Activated CD4-positive, CD25-positive, alpha-beta regulatory T cell (primary cell): ENCODE data around the gene OMG.
"Not testable (repeated sequence)": the region's sequence is repeated elsewhere in the genome, so short reads cannot be mapped to it uniquely, and the experiment has no call there.

Experiments
- DNase-seq, 4 experiments: peaks; one replicate each; lab custom pipeline; 2025; lab: John Stamatoyannopoulos, UW

OMG gene, protein sequence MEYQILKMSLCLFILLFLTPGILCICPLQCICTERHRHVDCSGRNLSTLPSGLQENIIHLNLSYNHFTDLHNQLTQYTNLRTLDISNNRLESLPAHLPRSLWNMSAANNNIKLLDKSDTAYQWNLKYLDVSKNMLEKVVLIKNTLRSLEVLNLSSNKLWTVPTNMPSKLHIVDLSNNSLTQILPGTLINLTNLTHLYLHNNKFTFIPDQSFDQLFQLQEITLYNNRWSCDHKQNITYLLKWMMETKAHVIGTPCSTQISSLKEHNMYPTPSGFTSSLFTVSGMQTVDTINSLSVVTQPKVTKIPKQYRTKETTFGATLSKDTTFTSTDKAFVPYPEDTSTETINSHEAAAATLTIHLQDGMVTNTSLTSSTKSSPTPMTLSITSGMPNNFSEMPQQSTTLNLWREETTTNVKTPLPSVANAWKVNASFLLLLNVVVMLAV

DNA sequence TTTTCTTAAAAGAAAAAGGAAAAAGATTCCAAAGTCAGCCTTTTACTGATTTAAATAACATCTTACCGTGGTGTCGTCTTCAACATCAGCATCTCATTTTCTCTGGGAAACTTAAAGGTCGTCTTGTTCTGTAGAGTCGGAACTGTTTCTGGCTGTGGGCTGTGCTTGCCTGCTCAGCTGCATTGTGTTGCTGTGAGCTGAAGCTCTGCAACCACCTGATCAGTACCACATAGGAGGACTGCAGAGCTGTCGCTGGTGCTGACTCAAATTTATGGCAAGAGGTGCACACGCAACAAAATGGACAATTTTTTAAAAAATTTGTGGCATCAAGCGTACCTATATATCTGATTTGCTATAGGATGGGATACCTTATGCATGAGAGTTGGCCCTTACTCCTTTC lies at the start of gene OMG:
Gene OMG (minus strand): TSS at position 150 of the 400 bp plus-strand sequence. CDS start 908 bp downstream, outside the sequence.
- no peak for DNase-seq

DNA sequence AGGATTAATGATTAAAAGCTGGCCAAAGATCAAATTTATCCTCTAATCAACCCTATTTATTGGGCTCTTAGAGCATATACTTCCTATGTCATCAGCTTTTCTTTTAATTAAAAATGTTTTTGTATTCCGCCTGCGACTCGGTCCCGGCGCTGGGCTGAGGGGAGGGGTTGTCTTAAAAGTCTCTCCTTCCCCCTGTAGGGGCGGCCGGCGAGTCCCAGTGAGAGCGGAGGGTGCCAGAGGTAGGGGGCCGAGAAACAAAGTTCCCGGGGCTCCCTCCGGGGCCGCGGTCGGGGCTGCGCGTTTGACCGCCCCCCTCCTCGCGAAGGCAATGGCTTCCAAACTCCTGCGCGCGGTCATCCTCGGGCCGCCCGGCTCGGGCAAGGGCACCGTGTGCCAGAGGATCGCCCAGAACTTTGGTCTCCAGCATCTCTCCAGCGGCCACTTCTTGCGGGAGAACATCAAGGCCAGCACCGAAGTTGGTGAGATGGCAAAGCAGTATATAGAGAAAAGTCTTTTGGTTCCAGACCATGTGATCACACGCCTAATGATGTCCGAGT lies 48.2 kb upstream of the OMG start:
- DNase-seq, result not testable (repeated sequence)

DNA sequence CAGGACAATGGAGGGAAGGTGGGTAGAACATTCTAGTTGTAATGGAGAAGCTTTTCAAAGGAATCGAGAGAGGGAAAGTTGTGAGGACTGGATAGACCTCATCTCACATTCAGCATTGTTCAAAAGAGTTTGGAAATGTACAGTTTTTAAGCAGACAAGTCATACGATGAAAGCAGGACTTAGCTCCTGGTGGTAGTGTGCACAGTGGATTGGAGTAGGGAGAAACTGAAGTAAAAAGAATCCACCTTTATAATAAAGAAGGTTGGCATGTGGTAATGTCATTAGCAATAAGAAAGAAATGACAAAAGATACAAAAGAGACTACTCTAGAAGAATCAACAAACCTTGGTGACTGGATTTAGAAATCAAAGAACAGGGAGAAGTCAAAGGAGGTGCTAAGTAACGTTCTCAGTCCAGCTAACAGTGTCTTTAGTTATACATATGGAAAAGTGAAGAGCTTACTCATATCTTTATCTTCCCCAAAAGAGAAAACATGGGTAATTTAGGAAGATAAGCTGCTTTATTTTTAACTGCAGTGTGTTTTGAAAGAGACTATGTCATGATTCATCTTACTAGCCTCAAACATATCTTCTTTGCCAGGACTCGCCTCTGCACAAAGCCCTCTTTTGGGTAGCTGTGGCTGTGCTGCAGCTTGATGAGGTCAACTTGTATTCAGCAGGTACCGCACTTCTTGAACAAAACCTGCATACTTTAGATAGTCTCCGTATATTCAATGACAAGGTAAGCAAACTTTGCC lies 43.0 kb upstream of the OMG start:
- no peak for DNase-seq

DNA sequence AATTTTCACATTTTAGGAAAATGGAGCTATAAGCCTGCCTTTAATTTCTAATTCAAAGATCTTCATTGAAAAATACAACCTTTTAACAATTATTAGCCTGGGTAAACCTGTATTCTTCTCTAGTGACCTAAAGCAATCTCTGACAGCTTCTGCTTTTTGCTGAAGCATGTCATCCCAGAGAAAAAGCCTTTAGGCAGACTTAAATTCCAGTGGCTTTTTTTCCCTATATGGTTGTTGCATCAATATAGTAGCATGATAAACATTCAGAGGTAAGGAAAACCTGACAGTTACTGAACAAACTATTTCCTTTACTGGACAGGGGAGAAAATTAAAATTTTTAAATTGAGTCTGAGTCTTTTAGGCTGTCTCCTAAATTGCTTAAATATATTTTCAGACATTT lies 32.2 kb upstream of the OMG start:
- no peak for DNase-seq

DNA sequence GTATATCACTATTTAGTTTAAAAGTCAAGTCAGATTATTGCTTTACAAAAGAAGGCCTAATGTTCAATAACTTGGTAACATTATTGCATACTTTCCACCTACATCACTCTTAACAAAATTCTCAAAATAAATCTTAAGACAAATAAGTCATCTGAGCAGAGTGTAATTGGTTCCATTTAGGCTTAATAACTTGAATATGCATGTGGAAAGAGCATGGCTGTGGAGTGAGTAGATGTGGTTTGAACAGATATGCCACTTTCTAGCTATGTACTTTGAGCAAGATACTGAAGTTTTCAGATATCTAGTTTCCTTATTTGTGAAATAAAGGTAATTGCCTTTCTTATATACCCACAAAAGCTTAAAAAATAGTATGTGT lies 31.1 kb upstream of the OMG start:
- no peak for DNase-seq

DNA sequence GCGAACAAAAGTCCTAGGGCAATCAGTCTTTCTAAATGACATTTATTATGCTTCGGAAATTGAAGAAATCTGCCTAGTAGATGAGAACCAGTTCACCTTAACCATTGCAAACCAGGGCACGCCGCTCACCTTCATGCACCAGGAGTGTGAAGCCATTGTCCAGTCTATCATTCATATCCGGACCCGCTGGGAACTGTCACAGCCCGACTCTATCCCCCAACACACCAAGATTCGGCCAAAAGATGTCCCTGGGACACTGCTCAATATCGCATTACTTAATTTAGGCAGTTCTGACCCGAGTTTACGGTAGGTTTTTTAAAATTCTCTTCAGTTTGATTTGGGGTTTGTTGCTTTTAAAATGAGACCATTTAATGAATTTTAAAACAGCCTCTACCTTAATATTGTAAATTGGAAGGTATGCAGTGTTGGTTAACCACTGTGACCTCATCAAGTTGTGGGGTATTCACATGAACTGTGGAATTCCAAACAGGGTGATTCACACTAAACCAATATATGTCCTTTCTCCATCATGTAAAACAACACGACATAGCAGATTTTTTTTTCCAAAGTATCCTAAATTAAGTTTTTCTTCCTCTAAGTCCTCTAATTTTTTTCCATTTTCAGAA lies 30.6 kb upstream of the OMG start:
- DNase-seq, result no peak

DNA sequence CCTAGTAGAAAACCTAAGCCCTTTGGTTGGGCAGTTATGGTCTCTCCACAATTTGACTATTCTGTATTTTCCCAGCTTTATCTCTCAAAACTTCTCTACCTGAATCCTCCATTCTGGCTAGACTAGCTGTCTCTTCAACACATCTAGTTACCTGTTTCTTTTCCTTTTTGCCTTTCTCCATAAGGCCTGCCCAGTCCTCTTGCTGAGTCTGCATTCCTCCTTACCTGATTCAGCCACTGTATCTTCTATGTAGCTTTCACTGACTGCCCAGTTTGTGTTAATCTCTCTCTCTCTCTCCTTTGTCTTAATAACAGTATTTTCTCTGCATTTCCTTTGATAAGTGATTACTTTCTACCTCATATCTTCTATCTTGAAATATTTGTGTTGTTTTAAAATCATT lies 26.5 kb upstream of the OMG start:
- DNase-seq, result no peak

DNA sequence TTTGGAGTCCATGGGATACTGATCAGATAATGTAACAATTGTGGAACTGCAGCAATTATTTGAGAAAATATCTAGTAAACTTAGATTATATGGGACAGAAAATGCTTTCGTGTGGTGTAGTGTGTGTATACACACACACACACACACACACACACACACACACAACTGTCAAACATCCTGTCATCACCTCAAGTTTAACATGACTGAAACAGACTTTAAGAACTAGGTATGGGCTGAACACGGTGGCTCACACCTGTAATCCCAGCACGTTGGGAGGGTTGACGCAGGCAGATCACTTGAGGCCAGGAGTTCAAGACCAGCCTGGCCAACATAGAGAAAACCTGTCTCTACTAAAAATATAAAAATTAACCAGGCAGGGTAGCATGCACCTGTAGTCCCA lies 24.9 kb upstream of the OMG start:
- DNase-seq, result no peak

DNA sequence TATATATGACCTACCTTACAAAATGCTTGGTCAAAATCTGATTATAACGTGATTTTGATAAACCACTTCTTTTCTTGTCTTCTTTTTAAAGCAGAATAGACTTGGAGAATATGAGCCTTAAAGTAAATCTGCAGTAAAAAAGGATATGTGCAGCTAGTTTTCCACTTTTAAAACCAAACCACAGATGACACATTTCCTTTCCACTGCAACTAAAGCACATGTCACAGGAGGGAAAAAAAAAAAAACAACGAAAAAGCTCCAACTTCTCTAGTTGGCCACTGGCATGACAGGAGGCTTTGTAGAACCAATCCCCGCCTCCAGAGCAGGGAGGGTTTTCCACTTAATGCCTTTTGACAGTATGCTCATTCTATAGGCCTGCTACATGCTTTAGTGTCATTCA lies 24.4 kb upstream of the OMG start, which contains the start of gene EVI2A:
Gene EVI2A (minus strand): TSS at position 142 of the 400 bp plus-strand sequence. CDS start 2,609 bp downstream, outside the sequence.
- peak in 3 of 4 experiments; percentile 10 to 18 (median 12) for DNase-seq

DNA sequence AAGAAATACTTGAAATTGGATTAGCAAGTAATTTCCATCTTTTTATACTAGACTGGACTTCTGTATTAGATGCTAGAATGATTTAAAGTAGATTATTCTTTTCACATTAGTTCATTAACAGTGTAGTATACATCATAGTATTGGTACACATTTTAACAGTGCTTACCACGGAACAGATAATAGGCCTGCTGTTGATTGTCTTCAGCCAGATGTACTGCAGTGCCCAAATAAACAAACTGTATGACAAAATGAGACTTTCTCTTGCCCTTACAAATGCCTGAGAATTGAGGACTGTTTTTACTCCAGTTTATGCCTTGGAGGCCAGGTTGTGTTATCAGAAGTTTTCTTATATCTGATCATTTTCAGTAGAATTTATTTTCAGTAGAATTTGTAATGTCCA lies 23.8 kb upstream of the OMG start:
- no peak for DNase-seq

DNA sequence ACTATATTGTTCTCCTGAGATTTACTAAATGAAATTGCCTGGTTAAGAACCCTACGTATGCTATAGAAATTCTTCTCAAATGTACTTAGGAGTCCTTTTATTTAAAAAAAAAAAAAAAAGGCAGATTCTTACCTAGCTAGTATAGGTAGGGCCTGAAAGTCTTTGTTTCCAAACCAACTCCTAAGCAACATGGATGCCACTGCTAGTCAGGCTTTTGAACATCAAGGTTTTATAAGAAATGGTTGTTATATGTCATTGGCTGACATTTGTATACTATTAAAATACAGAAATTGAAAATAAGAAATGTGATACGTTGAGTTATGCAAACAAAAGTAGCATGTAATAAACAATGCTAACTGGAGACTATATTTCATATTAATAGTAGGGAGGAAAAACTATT lies 23.2 kb upstream of the OMG start:
- DNase-seq, result no peak

DNA sequence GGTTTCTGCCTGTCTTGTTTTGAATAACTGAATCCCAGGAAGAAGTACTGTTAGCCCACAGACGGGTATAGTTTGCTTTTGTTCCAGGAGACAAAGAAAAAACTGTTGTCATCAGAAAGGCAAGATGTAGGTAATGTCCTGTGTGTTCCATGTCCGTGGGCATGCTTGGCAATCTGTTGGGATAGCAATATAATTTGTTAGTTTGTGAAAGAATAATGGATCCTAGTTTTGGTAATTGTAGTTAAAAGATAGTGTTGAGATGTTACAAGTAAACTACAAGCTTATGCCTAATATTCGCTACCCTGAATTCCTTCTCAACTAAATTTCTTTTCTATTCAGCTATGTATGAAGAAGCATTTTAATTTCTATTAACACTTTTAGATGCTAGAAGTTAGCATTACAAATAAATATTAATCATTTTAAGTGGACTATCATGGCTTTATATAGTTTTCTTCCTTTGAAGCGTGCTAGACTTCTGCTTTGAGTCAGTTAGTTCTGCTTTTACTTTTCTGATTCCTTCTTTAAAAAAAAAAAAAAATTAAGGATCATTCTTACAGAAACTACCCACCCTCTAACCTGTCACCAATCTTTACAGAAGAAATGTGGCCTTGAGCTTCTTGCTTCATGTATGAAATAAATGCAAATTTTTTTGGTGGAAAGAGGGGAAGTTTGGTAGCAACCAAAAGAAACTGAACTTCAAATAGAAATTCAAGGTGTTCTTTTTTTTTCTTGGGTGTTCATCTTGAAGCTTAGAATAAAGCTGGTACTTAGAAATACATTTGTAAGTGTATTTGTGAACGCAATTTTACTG lies 22.0 kb upstream of the OMG start:
- DNase-seq, result no peak

DNA sequence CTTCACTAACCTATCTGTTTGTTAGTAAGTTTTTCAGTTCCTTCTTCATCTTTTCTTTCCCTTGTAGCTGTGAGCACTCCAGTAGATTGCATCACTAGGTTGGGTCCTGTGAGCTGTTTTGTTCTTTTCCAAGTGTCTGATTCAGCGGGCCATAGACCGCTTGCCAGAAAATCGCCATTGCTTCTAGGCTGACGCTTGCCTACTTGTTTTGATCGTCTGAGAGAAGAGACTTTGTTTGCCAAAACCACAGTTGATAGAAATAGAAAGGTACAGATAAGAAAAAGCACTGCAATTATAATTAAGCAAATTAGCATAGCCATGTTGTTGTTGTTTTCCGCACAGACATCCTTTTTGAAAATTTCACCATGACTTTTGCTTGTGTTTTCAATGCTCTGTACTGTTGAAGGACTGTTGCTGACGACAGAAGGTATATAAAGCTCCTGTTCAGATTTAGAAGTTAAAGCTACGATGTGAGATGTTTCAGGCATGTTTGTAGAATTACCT lies 21.3 kb upstream of the OMG start:
- peak in 1 of 4 experiments; percentile 8 for DNase-seq

DNA sequence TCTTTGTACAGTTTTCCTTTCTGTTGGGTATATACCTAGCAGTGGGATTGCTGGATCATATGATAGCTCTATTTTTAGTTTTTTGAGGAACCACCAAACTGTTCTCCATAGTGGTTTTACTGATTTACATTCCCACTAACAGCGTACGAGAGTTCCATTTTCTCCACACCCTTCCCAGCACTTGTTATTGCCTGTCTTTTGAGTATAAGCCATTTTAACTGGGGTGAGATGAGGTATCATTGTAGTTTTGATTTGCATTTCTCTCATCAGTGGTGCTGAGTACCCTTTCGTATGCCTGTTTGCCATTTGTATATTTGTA lies 17.7 kb upstream of the OMG start:
- DNase-seq, result no peak

DNA sequence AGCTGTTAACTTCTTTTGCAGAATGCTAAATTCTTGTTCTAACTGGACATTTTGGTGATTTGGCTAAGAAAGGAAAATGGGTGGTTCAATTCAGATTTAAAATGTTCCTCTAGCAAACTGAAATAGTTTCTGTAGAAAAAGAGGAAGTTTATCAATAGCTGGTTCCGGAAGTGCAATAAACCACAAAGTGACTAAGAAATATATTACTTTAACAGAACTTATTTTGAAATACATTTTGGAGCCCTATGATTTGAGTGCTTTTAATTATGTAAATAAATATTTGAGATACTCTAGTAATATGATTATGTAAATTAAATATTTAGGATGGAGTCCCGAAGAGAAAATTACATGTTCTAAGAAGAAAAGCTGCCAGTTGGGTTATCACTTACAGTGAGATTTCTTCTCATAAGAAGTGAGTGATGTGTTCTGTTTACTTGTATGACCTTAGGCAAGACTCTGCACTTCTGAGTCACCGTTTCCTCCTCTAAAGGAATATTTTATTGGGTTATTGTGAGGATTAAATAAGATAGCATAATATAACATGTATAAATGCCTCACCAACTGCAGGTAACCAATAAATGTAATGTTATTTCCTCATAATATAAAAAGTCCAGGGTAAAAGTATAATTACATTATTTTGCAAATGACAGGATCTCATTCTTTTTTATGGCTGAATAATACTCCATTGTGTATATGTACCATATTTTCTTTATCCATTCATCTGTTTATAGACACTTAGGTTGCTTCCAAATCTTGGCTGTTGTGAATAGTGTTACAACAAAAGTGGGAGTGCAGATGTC lies 17.1 kb upstream of the OMG start, which contains the start of gene EVI2B:
Gene EVI2B (minus strand): TSS at position 73 of the 800 bp plus-strand sequence. CDS start 8,445 bp downstream, outside the sequence.
- DNase-seq, result no peak

DNA sequence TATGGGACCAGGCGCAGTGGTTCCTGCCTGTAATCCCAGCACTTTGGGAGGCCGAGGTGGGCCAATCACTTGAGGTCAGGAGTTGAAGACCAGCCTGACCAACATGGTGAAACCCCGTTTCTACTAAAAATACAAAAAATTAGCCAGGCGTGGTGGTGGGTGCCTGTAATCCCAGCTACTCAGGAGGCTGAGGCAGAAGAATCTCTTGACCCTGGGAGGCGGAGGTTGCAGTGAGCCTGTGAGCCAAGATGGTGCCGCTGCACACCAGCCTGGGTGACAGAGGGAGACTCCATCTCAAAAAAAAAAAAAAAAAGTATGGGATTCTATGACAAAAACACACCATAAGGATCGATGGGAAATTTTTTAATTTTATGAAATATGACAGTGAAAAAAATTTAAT lies 15.2 kb upstream of the OMG start:
- DNase-seq, result peak in 1 of 4 experiments; percentile 23

DNA sequence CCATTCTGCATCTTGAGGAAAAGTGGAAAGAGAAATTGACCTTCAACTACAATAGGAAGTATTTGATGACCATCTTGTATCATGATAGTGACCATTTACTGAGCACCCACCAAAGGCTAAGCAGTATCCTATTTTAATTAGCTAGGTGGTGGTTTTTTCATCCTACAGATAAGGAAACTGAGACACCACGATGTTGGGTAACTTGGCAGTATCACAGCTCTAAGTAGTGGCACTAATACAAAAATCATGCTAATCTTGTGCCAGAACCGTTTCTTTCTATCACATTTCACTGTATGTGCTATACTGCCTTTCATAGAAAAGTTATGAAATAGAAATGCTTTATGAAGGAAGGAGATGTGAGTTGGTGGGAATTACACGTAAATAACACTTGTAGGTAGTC lies 14.5 kb upstream of the OMG start:
- DNase-seq, result no peak

DNA sequence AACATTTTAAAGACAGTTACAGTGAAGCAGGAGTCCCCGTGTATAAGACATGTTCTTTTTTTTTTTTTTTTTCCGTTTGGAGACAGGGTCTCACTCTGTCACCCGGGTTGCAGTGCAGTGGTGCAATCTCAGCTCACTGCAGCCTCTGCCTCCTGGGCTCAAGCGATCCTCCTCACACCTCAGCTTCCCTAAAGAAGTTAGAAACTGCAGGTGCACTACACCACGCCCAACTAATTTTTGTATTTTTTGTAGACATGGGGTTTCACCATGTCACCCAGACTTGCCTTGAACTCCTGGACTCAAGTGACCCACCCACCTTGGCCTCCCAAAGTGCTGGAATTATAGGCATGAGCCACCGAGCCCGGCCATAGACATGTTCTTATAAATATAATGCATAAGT lies 13.8 kb upstream of the OMG start:
- DNase-seq, result no peak

DNA sequence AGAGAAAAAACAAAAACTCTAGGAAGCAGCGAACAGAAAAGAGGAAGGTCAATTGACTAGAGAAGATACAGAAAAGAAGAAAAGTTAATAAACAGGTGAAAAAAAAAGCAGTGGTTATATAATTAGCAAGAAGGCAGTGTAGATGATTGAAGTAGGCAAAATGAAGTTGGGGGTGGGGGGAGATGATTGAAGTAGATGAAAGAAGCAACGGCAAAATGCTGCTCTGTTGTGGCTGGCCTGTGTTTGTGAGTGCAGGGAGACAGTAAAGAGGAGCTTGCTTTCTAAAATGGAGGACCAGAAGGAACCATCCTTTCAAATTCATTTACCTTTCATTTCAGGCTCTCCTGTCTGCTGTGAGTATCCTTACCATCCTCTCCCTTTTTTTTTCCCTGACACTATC lies 13.2 kb upstream of the OMG start:
- peak in 2 of 4 experiments; percentile 19 to 32 for DNase-seq

DNA sequence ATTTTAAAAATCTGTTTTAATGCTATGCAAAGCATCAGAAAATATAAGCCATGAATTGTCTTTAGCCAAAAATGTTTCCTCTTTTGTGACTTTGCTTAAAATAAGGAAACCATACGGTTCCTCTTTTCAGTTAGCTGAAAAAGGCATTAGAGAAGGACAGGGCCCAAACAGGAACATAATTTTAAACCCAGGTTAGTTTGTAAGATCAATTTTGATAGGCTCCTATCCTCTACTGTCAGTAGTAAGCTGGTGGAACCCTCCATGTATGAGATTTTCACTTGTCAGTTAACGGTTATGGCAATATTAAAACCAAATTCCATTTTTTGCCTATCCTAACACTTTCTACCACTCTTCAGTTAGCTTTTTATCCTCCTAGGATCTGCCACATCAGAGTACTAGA lies 12.5 kb upstream of the OMG start:
- no peak for DNase-seq
